GM19099 (cell line): ENCODE measurements around the gene HSP90AB1.

Experiments used
- POLR2A ChIP-seq: IDR thresholded peaks from 3 replicates; pipeline ENCODE4 v1.6.1; 2011; ENCODE audit warnings: low read depth; ENCODE audit not compliant: insufficient read length; ENCODE audit errors: extremely low read depth

Gene HSP90AB1

DNA sequence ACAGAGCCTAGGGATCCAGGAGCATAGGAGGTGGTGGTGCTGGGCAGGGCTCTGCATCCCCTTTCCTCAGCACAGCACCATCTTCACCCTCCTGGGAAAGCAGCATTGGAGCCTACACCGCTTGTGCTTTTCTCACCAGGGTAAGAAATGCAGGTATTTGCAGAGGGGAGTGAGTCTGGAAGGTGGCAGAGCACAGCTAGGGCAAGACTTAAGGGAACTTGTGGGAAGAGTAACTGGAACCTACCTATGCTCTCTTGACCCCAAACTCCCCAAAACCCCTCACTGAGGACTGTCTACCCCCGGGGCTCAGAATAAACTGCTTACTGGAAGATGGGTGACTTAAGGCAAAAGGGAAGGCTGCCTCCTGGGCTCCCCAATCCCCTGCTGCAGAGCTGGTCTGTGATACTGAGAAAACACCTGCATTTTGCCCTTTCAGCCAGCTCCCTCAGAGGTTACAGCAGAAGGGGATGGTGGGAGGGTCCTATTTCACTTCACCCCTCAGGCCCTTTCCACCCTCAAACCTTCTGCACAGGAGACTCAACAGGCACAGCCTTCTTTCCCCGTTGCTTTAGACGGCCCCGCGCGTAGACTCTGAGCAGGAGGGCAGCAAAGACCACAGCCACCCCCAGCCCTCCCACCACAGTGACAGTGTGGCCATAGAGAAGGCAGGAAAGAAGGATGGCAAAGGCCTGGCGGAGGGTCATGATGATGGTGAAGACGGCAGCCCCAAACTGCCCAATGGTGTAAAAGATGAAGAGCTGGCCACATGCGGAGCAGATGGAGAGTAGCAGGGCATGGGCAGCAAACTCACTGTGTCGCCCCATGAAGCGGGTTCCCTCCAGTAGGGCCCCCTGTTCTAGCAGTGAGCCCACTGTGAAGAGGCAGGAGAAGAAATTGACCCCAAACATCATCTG is 7.5 kb downstream of the HSP90AB1 start:
- peak; percentile 54 for TF ChIP-seq POLR2A

DNA sequence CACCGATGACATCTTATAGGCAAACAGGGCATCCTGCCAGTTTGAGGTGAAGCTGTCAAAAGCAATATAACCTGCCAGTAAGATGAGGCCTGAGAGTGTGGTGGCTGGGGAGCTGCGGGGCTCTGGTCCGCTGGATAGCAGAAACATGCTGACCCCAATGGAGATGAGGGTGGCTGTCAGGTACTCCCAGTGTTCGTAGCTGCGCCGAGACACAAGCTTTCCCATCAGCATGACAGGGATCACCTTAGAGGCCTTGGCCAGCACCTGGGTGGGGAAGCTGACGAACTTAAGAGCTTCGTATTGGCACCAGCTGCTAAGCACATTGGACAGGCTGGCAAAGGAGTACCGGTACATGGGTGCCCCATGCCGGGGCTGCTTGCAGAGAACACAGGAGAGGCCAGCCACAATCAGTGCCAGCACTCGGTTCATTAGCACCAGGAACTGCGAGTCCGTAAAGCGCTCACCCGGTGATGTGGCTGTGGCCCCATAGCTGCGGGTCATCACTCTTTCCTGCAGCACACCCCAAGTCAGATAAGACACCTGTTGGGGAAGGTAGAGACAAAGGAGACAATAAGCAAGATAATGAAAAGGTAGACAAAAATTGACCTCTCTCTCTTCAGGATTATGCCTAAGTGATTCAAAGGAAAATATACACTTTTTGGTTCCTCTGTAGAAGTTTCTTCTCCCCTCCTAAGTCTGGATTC is 8.4 kb downstream of the HSP90AB1 start:
- TF ChIP-seq POLR2A, result no peak

DNA sequence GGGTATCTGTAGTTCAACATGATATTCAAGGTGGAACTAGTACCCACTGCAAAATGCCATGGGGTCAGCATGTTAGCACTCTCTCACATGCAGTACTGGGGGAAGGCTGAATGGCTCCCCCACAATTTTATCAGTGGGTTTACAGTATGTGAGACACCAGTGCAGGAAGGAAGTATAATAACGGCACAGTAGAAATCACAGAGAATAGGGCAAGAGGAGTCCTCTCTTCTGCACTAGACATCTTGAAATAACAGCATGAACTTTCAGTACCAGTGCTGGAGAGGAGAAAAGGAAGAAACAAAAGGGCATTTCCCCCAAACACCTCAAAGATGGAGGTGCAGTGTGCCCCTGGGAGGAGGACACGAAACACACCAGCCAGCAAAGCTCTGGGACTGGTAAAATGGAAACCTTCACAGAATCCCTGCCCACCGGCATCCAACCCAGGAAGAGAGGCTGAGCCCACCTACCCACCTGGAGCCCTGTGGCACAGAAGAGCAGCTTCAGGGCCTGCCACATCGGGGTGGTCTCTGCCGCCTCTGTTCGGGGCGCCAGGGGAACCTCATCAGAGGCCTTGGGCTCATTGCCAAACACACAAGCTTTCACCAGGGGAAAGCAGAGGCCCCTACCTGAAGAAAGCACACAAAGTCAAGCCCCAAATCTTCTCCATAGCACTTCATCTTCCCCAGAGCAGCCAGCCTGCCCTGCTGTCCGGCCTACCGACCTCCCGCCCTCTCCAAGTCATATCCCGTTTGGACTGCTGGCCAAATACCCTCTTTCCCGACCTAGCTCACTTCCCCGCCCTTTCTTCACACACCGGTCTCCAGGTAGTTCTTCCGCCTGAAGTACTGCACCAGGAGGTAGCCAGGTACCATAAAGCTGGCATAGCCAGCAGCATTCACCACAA is 9.2 kb downstream of the HSP90AB1 start:
- TF ChIP-seq POLR2A, result peak; percentile 33

GRCh38 chr6:44256775-44257024 is 9.8 kb downstream of the HSP90AB1 start:
- no peak for TF ChIP-seq POLR2A

GRCh38 chr6:44257025-44257752 is 10.3 kb downstream of the HSP90AB1 start, which contains the start of gene SLC35B2:
TSS of gene SLC35B2 (minus strand) at chr6:44257528. CDS start at chr6:44257410, 118 bp downstream.
- peak; percentile 79 for TF ChIP-seq POLR2A

DNA sequence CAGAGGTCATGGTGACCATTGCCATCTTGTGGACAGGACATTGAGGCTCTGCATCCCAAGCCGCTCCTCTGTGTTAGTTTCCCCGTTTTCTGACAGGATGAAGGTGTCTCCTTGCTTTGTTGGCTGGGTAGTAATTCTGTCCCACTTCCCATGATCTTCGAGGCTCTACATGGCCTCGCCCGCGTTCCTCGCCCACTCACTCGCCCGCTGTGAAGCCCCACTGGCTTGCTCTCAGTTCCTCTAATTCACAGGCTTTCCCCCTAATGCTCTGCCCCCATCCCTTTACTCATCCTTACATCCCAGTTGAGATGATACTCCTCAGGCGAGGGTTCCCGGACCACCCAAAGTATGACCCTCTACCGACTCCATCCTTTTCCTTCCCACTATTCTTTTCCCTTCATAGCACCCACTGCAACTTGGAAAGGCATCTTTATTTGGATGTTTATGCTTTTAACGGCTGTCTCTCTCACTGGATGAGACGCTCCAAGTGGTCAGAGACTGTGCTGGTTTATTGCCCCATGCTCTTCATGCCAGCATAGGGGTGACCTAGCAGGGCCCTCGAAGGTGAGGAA is 10.9 kb downstream of the HSP90AB1 start:
- no peak for TF ChIP-seq POLR2A

GRCh38 chr6:44258325-44258863 is 11.5 kb downstream of the HSP90AB1 start:
- TF ChIP-seq POLR2A, result no peak

DNA sequence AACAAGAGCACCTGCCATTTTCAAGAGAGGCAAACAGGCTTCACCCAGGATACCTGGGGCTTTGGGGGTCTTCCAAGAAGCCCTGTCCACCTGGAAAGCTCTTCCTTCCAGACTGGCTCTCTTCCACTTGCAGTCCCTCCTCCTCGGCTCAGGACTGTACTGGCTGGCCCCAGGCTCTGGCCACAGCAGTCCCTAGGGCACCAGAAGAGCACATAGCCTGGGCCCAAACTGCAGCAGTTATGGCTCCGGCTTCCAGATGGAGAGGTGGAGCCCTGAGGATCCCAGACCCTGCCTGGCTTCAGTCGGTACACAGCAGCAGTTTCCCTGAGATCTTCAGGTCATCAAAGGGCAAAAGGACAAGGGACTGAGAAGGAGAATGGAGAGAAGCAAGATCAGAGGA is 12.0 kb downstream of the HSP90AB1 start:
- TF ChIP-seq POLR2A, result no peak

DNA sequence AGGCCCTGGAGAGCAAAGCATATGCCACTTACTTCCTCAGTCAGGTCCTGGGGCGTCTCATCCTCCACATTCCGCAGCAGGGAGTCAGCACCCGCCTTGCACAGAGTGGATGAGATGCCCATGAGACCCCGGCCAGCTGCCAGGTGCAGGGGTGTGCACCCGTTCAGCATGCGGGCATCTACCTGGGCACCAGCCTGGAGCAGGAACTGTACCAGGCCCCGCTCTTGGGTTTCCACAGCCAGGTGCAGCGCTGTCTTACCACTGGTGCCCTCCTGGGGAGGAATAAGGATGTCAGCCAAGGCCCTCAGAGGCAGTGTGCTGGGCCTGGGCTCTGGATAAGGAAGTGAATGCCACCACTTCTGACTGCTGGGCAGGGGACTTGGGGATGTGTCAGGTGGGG is 13.1 kb downstream of the HSP90AB1 start:
- TF ChIP-seq POLR2A, result no peak

- TF ChIP-seq POLR2A, result peak; percentile 53
Observed at GRCh38 chr6:44260451-44261297, 13.8 kb downstream of the HSP90AB1 start.

GRCh38 chr6:44261581-44261980 is 14.7 kb downstream of the HSP90AB1 start:
- peak; percentile 27 for TF ChIP-seq POLR2A

DNA sequence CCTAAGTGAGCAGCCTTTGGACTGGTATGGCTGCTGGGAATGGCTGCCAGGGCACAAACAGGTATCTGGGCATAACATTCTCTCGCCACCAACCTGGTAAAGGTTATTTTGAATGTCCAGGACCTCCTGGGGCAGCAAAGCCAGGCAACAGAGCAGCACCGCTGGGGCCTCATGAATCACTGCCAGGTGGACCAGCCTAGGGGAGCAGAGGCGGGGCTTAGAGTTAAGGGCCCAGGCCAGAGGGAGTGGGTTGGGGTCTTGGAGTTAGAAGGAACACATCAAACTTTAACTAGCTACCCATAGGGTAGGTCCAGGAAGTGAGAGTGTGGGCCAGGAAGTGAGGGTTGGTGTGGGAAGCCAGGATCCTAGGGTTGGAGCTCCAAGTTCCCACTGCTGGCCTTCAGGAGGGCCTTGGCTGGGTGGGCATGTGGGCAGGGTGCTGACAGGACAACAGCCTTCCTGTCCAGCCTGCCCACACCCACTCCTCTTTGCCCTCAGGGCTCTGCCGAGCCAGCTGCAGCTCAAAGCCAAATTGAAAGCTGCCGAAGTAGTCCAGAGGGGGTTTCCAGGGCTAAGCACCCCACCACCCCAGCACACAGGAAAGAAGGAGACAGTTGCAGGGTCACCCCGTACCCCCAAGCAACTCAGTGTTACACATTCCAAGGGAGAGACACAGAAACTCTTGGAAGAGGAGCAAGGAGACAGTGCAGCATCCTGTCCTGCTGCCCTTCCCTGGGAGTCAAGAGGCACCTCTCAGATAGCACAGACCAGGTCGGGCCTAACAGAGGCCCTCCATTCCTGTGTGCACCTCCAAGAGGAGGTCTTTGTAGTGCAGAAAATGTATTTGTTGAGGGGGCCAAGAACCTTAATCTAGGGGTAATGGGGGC is 15.8 kb downstream of the HSP90AB1 start:
- TF ChIP-seq POLR2A, result peak; percentile 2
